Activated naive CD8-positive, alpha-beta T cell treated with anti-CD3 and anti-CD28 coated beads, Interleukin-2, amount 10 ng/mL, durations not matched to agents 7 days and 5 days (primary cell): ENCODE data around the gene PTPRN2. TPM values are rescaled to one million over a fixed set of nuclear protein-coding genes. Genes with fewer than 3 reads are reported as not detected.
"Not testable (repeated sequence)": the region's sequence is repeated elsewhere in the genome, so short reads cannot be mapped to it uniquely, and the experiment has no call there.

ENCODE experiments used
- ATAC-seq: fragments of 150-1000 bp; cut with Tn5 transposase; one replicate; pipeline ENCODE4 v1.10.0; 2021; ENCODE audit warnings: low read depth, moderate library complexity
- POLR2A ChIA-PET: fragments of 350-600 bp; sonication (Branson Sonifier 250); formaldehyde crosslinking; loops from one replicate; lab custom pipeline; 2021; ENCODE audit warnings: antibody characterized with exemption; lab: Charles Lee
- DNase-seq: peaks from one replicate; pipeline ENCODE4 v3.0.0; 2021
- H3K27ac Mint-ChIP-seq: one replicate; pipeline ENCODE4 v1.8.0; 2022; ENCODE audit warnings: mild to moderate bottlenecking, mixed read lengths
- H3K27me3 Mint-ChIP-seq: one replicate; pipeline ENCODE4 v1.8.0; 2022; ENCODE audit warnings: mild to moderate bottlenecking, moderate library complexity, mixed read lengths
- H3K36me3 Mint-ChIP-seq: one replicate; pipeline ENCODE4 v1.8.0; 2021; ENCODE audit warnings: mild to moderate bottlenecking, mixed read lengths
- H3K4me1 Mint-ChIP-seq: one replicate; pipeline ENCODE4 v1.8.0; 2021; ENCODE audit warnings: mixed read lengths
- H3K4me3 Mint-ChIP-seq: one replicate; pipeline ENCODE4 v1.8.0; 2022; ENCODE audit warnings: mild to moderate bottlenecking, moderate library complexity, mixed read lengths
- H3K9me3 Mint-ChIP-seq: one replicate; pipeline ENCODE4 v1.8.0; 2021; ENCODE audit warnings: mixed read lengths
- total RNA-seq, 2 experiments: library from RNA; stranded (reverse); gene quantifications; one replicate each; pipeline ENCODE4 v1.2.3, GENCODE V29; 2021

PTPRN2 gene
- total RNA-seq, 2 experiments from 2014 or later = 4.5 to 4.9 TPM

- peaks cover 5% of the 10 kb centered on the region for H3K9me3 Mint-ChIP-seq
- H3K4me3 Mint-ChIP-seq = no peak overlapping the region
- peaks cover 2% of the 10 kb centered on the region for H3K27me3 Mint-ChIP-seq
- no peaks in the 10 kb centered on the region for H3K36me3 Mint-ChIP-seq
- H3K27ac Mint-ChIP-seq = no peak overlapping the region
- H3K4me1 Mint-ChIP-seq = no peaks in the 10 kb centered on the region
- no peak for DNase-seq
- ATAC-seq = no peak
- POLR2A ChIA-PET = no interaction called here
Measured at GRCh38 chr7:157945401-157945800, 642.2 kb downstream of the PTPRN2 start.

GRCh38 chr7:157944734-157945291 lies 642.8 kb downstream of the PTPRN2 start:
- POLR2A ChIA-PET = no interaction called here
- H3K4me3 Mint-ChIP-seq = no peak overlapping the region
- H3K36me3 Mint-ChIP-seq = no peaks in the 10 kb centered on the region
- H3K27ac Mint-ChIP-seq = no peak overlapping the region
- DNase-seq = no peak
- H3K4me1 Mint-ChIP-seq = no peaks in the 10 kb centered on the region
- peaks cover 5% of the 10 kb centered on the region for H3K9me3 Mint-ChIP-seq
- ATAC-seq = no peak
- peaks cover 2% of the 10 kb centered on the region for H3K27me3 Mint-ChIP-seq

GRCh38 chr7:157944051-157944450 lies 643.6 kb downstream of the PTPRN2 start:
- no peak for ATAC-seq
- Mint-ChIP-seq H3K9me3 (peaks cover 5% of the 10 kb centered on the region), H3K4me1 (no peaks in the 10 kb centered on the region), H3K36me3 (no peaks in the 10 kb centered on the region), H3K4me3 (no peak overlapping the region), H3K27me3 (peaks cover 2% of the 10 kb centered on the region), H3K27ac (no peak overlapping the region)
- no peak for DNase-seq
- POLR2A ChIA-PET = no interaction called here

- Mint-ChIP-seq H3K27me3 (peaks cover 2% of the 10 kb centered on the region), H3K27ac (no peak overlapping the region), H3K36me3 (no peaks in the 10 kb centered on the region), H3K4me3 (no peak overlapping the region), H3K4me1 (no peaks in the 10 kb centered on the region), H3K9me3 (peaks cover 5% of the 10 kb centered on the region)
- POLR2A ChIA-PET = no interaction called here
- no peak for ATAC-seq
- DNase-seq = no peak
Measured at GRCh38 chr7:157943561-157943960, 644.1 kb downstream of the PTPRN2 start.

- H3K36me3 Mint-ChIP-seq = no peaks in the 10 kb centered on the region
- peaks cover 4% of the 10 kb centered on the region for H3K9me3 Mint-ChIP-seq
- POLR2A ChIA-PET = no interaction called here
- no peaks in the 10 kb centered on the region for H3K4me1 Mint-ChIP-seq
- H3K4me3 Mint-ChIP-seq = no peak overlapping the region
- DNase-seq (no peak), ATAC-seq (no peak)
- no peaks in the 10 kb centered on the region for H3K27me3 Mint-ChIP-seq
- no peak overlapping the region for H3K27ac Mint-ChIP-seq
Measured at GRCh38 chr7:157941210-157941609, 646.4 kb downstream of the PTPRN2 start.

GRCh38 chr7:157940497-157940896 lies 647.1 kb downstream of the PTPRN2 start:
- Mint-ChIP-seq H3K27ac (no peak overlapping the region), H3K36me3 (no peaks in the 10 kb centered on the region), H3K4me1 (no peaks in the 10 kb centered on the region), H3K27me3 (no peaks in the 10 kb centered on the region), H3K4me3 (no peak overlapping the region), H3K9me3 (peaks cover 8% of the 10 kb centered on the region)
- DNase-seq (no peak), ATAC-seq (no peak)
- POLR2A ChIA-PET = no interaction called here

- H3K4me3 Mint-ChIP-seq = no peak overlapping the region
- no peak overlapping the region for H3K27ac Mint-ChIP-seq
- peaks cover 15% of the 10 kb centered on the region for H3K9me3 Mint-ChIP-seq
- H3K36me3 Mint-ChIP-seq = peaks cover 2% of the 10 kb centered on the region
- DNase-seq (no peak), ATAC-seq (no peak)
- POLR2A ChIA-PET = no interaction called here
- no peaks in the 10 kb centered on the region for H3K27me3 Mint-ChIP-seq
- H3K4me1 Mint-ChIP-seq = no peaks in the 10 kb centered on the region
Measured at GRCh38 chr7:157938211-157938610, 649.4 kb downstream of the PTPRN2 start.

- Mint-ChIP-seq H3K9me3 (peaks cover 20% of the 10 kb centered on the region), H3K27me3 (no peaks in the 10 kb centered on the region), H3K27ac (no peak overlapping the region), H3K4me1 (no peaks in the 10 kb centered on the region), H3K4me3 (no peak overlapping the region), H3K36me3 (peaks cover 6% of the 10 kb centered on the region)
- ATAC-seq (no peak), DNase-seq (no peak)
- POLR2A ChIA-PET = no interaction called here
Measured at GRCh38 chr7:157937406-157937805, 650.2 kb downstream of the PTPRN2 start.

GRCh38 chr7:157936976-157937375 lies 650.6 kb downstream of the PTPRN2 start:
- H3K4me1 Mint-ChIP-seq = no peaks in the 10 kb centered on the region
- peaks cover 9% of the 10 kb centered on the region for H3K36me3 Mint-ChIP-seq
- no peak overlapping the region for H3K27ac Mint-ChIP-seq
- no peaks in the 10 kb centered on the region for H3K27me3 Mint-ChIP-seq
- DNase-seq (no peak), ATAC-seq (no peak)
- POLR2A ChIA-PET = no interaction called here
- peaks cover 24% of the 10 kb centered on the region for H3K9me3 Mint-ChIP-seq
- H3K4me3 Mint-ChIP-seq = no peak overlapping the region

- POLR2A ChIA-PET, ATAC-seq, H3K4me3 Mint-ChIP-seq, H3K27me3 Mint-ChIP-seq, H3K36me3 Mint-ChIP-seq, DNase-seq, H3K4me1 Mint-ChIP-seq, H3K27ac Mint-ChIP-seq: not testable (repeated sequence)
- peaks cover 25% of the 10 kb centered on the region for H3K9me3 Mint-ChIP-seq
Measured at GRCh38 chr7:157935721-157936120, 651.9 kb downstream of the PTPRN2 start.

- H3K27ac Mint-ChIP-seq, H3K36me3 Mint-ChIP-seq, H3K4me3 Mint-ChIP-seq, DNase-seq, H3K27me3 Mint-ChIP-seq, POLR2A ChIA-PET, H3K4me1 Mint-ChIP-seq, ATAC-seq: not testable (repeated sequence)
- H3K9me3 Mint-ChIP-seq = peaks cover 25% of the 10 kb centered on the region
Measured at GRCh38 chr7:157933219-157934155, 654.1 kb downstream of the PTPRN2 start.

- Mint-ChIP-seq H3K27ac (peak overlapping the region; percentile 19), H3K27me3 (no peaks in the 10 kb centered on the region), H3K4me3 (no peak overlapping the region), H3K4me1 (no peaks in the 10 kb centered on the region), H3K9me3 (peaks cover 28% of the 10 kb centered on the region), H3K36me3 (peaks cover 9% of the 10 kb centered on the region)
- POLR2A ChIA-PET = no interaction called here
- ATAC-seq (no peak), DNase-seq (no peak)
Measured at GRCh38 chr7:157932498-157933218, 655.0 kb downstream of the PTPRN2 start.

- ATAC-seq = no peak
- POLR2A ChIA-PET = no interaction called here
- Mint-ChIP-seq H3K27me3 (no peaks in the 10 kb centered on the region), H3K27ac (no peak overlapping the region), H3K4me3 (no peak overlapping the region), H3K36me3 (peaks cover 9% of the 10 kb centered on the region), H3K9me3 (peaks cover 26% of the 10 kb centered on the region), H3K4me1 (peaks cover 6% of the 10 kb centered on the region)
- no peak for DNase-seq
Measured at GRCh38 chr7:157930926-157931466, 656.6 kb downstream of the PTPRN2 start.
